PFSK-1 (cell line): ENCODE measurements around the gene NDUFAF7.
A peak's percentile ranks its signal among the peaks of the same experiment; 100 is the strongest.

Source experiments
- FOXP2 ChIP-seq: optimal IDR thresholded peaks from 2 replicates; pipeline ENCODE3; 2011; ENCODE audit warnings: borderline replicate concordance, control low read depth, inconsistent platforms; ENCODE audit not compliant: insufficient read depth; ENCODE audit errors: extremely low read length, extremely low read depth
- POLR2AphosphoS5 ChIP-seq: IDR thresholded peaks from 2 replicates; pipeline ENCODE4 v1.6.1; 2012; ENCODE audit warnings: low read depth, mild to moderate bottlenecking, control low read depth, low read length, moderate library complexity
- SIN3A ChIP-seq: IDR thresholded peaks from 2 replicates; pipeline ENCODE4 v1.6.1; 2012; ENCODE audit warnings: mild to moderate bottlenecking, low read length, moderate library complexity, borderline replicate concordance; ENCODE audit not compliant: insufficient read depth
- TAF1 ChIP-seq: IDR thresholded peaks from 2 replicates; pipeline ENCODE4 v1.6.1; 2012; ENCODE audit warnings: low read length, control low read depth, borderline replicate concordance; ENCODE audit not compliant: insufficient read depth
- TF ChIP-seq, protein P1 (sequence below), 2 experiments: IDR thresholded peaks; 2 replicates each; pipeline versions ENCODE4 v1.6.1 to v1.8.0; 2011 to 2012; ENCODE audit warnings: low read depth in 2 of 2, low read length in 2 of 2, control low read depth in 1 of 2, inconsistent platforms in 1 of 2, mild to moderate bottlenecking in 1 of 2, moderate library complexity in 1 of 2; ENCODE audit not compliant: insufficient read depth in 1 of 2

NDUFAF7 gene

DNA sequence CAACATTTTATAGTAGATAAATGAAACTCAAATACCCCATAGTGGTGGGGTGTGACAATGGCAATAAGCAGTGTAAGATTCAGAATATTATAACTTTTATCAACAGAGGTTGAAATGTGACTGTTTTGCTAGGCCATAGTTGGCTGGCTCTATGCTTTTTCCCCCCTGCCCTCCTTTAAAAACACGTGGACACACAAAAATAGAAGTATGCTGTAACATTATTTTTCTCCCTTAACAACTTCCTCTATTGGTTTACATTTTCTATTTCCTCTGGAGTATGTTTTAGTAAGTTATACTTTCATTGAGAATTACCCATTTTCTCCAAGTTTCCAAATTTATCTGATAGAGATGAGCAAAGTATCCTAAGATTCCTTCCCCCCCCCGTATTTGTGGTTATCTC lies 31.1 kb downstream of the NDUFAF7 start:
- TF ChIP-seq, protein P1, sequence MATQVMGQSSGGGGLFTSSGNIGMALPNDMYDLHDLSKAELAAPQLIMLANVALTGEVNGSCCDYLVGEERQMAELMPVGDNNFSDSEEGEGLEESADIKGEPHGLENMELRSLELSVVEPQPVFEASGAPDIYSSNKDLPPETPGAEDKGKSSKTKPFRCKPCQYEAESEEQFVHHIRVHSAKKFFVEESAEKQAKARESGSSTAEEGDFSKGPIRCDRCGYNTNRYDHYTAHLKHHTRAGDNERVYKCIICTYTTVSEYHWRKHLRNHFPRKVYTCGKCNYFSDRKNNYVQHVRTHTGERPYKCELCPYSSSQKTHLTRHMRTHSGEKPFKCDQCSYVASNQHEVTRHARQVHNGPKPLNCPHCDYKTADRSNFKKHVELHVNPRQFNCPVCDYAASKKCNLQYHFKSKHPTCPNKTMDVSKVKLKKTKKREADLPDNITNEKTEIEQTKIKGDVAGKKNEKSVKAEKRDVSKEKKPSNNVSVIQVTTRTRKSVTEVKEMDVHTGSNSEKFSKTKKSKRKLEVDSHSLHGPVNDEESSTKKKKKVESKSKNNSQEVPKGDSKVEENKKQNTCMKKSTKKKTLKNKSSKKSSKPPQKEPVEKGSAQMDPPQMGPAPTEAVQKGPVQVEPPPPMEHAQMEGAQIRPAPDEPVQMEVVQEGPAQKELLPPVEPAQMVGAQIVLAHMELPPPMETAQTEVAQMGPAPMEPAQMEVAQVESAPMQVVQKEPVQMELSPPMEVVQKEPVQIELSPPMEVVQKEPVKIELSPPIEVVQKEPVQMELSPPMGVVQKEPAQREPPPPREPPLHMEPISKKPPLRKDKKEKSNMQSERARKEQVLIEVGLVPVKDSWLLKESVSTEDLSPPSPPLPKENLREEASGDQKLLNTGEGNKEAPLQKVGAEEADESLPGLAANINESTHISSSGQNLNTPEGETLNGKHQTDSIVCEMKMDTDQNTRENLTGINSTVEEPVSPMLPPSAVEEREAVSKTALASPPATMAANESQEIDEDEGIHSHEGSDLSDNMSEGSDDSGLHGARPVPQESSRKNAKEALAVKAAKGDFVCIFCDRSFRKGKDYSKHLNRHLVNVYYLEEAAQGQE (IDR thresholded peaks at IDR 0.05; ENCODE audit: insufficient read depth in 1 of 2, low read depth in 2 of 2, low read length in 2 of 2), result no peak
- TF ChIP-seq FOXP2, result no peak
- TF ChIP-seq TAF1, result no peak
- TF ChIP-seq SIN3A, result no peak
- no peak for TF ChIP-seq POLR2AphosphoS5

DNA sequence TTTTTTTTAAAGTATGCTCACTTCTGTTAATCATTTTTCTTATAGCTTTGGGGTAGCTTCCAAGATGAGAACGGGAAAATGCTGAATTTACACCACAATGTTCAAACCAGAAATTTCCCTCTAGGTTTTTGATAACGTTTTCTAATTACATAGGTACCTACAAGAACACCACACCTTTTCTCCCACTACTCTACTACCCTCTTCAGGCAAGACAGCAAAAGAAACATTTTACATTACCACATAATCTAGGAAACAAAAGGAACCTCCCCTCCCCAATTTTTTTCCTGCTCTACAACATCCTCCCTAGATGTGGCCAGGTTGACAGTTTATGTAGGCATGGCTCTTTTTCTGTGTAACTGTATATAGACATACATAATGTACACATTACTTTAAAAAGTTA lies 32.4 kb downstream of the NDUFAF7 start:
- TF ChIP-seq FOXP2 (no peak), POLR2AphosphoS5 (no peak), SIN3A (no peak), TAF1 (no peak)
- TF ChIP-seq, protein P1 (IDR thresholded peaks at IDR 0.05; ENCODE audit: insufficient read depth in 1 of 2, low read depth in 2 of 2, low read length in 2 of 2), result no peak

DNA sequence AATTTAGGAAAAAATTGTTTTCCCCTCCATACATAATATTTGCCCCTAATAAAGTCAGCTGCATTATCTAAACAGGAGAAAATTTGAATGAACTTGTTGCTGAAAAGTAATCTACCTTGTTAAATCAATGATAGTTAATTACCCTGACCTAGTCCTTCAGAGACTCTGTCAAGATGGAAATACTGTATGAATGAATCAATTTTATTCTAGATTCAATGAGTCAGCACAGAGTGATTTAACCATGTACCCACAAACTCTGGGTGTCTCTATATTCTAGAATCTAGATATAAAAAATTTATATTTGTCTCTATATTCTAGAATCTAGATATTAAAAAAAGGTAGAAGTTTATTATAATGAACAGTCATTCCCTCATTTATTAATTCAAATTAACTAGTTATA lies 36.2 kb downstream of the NDUFAF7 start:
- no peak for TF ChIP-seq TAF1
- TF ChIP-seq FOXP2, result no peak
- no peak for TF ChIP-seq POLR2AphosphoS5
- TF ChIP-seq SIN3A, result no peak

DNA sequence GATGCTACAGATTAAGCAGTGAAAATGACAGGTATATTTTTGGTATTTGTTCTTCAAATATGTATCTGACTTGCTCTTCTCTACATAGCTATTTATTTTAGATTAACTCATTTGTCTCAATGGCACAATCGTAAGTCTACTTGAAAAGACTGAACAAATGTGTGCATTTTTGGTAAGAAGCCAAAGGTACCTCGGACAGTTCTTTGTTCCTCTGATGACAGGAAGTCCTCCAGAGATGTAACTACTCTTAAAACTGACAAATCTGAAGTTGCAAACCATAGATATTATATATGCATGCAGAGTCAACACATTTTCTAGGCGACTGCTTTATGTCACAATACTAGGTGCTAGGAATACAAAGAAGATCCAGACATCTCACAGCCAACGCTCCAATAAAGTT lies 36.7 kb downstream of the NDUFAF7 start:
- TF ChIP-seq FOXP2, result no peak
- TF ChIP-seq, protein P1 (IDR thresholded peaks at IDR 0.05; ENCODE audit: insufficient read depth in 1 of 2, low read depth in 2 of 2, low read length in 2 of 2), result peak; percentile 47 to 80; a peak in 3 of 4 replicates
- no peak for TF ChIP-seq SIN3A
- no peak for TF ChIP-seq POLR2AphosphoS5
- no peak for TF ChIP-seq TAF1

DNA sequence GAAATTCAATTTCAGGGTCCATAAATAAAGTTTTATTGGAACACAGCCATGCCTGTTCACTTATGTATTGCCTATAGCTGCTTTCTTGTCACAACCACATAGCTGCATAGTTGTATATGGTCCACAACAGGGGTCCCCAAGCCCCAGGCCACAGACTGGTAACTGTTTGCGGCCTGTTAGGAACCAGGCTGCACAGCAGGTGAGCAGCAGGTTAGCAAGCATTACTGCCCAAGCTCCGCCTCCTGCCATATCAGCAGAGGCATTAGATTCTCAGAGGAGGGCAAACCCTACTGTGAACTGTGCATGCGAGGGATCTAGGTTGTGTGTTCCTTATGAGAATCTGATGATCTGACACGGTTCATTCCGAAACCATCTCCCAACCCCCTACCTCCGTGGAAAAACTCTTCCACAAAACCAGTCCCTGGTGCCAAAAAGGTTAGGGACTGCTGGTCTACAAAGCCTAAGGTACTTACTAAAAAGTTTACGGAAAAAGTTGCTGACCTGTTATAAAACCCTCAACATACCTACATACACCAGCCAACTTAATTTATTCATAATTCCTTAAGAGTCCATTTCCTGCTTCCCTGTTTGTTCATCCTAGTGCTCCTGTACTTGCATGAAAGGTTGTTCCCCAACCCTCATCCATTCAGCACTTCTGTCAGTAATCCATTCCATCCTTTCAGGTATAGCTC lies 40.1 kb downstream of the NDUFAF7 start:
- TF ChIP-seq POLR2AphosphoS5 (no peak), FOXP2 (no peak), SIN3A (no peak), TAF1 (no peak)
- TF ChIP-seq, protein P1 (IDR thresholded peaks at IDR 0.05; ENCODE audit: insufficient read depth in 1 of 2, low read depth in 2 of 2, low read length in 2 of 2), result no peak
